HG02798 (cell line): ENCODE results near the gene PPL.

Experiments
- ATAC-seq: cut with Tn5 transposase; IDR thresholded peaks from one replicate; pipeline ENCODE4 v1.9.1; 2021; ENCODE audit warnings: mild to moderate bottlenecking; ENCODE audit not compliant: unreplicated experiment, poor library complexity

PPL gene

DNA sequence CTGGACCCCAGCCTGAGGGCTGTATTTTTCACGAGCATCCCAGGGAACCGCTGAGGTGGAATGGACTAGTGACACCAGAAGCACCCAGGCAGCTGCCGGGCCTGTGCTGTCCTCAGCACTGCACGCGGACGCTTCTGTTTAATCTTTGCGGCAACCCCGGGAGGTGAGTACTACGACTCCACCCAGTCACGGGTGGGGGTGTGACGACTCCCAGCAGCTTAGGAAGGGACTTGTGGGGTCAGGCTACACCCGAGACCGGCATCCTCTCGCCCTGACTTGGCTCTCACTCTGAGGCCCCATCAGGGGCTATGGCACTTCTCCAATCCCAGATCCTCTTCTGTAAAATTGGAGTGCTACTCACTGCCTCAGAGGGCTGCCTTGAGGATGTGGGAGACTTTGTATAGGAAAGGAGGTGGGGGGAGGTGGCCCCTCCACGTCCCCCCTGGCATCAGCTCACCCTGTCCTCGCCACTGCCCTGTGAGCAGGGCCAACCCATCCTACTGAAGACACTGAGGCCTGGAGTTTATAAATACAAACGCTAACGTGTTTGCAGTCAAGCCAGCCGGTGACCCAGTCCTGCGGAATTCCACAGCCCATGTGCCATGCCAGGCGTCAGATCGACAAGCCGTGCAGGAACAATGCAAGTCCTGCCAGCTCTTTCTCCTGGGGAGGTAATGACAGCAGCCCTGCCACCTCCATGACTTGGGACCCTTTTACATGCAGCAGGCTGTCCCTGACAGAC, 44.4 kb downstream of the PPL start:
- ATAC-seq: no peak

DNA sequence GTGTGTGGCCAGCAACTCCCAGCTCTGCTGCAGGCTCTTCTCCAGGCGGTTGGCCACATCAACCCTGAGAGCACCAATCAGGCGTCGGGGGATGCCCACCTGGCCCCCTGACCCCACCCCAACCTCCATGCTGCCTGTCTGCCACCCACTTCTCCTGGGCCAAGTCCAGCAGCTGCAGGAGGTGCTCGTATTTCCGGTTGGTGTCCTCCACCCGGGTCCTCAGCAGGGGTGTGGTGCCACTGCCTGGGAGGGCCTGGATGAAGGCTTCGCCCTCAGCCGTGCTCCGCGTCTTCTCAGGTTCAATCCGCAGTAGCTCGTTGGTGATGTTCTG, 45.1 kb downstream of the PPL start:
- no peak for ATAC-seq

DNA sequence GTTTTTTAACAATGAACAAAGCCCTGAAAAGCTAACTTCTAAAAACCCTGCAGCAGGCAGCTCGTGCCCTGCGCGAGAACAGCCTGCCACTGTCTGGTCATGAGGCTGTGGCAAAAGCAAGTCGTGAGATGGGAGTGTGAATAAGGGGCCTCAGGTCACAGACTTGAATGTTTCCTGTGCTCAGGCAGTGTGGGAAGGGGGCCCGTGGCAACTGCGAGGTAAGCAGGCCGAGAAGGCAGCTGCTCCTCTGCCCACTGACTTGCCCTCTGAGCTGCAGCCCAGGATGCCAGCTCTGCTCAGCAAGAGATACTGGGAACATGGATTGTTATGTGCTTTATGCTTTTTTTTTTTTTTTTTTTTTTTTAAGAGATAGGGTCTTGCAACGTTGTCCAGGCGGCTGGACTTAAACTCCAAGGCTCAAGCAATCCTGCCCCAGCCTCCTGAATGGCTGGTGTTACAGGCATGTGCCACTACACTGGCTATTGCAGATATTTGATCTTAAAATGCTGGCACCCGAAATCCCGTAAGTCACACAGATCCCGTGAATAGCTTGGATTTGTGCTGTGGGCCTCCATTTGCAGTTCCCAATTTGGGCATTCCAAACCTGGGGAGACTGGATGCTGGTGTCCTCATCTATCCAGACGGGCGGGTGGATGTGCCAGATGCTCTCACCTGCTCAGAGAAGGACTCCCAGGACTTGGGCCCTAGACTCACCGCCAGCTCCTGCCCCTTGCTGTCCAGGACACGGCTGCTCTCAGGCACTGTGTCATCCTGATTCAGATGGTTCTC, 45.7 kb downstream of the PPL start:
- ATAC-seq: no peak

DNA sequence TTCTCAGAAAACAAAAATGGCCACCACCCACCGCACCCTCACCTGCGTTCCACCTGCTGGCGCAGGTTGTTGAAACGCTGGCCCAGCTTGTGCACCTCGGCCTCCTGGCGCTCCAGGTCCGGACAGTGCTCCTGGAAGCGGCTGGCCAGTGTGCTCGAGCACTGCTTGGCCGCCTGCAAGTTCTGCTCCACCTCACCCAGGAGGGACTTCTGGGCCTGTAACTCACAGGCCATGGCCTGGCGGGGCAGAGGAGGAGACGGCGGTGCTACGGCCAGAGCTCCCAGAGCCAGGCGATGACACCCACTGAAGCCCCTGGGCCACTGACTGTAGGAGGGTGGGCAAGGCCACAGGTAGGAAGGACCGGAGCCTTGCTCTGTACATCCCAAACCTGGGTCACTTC, 46.3 kb downstream of the PPL start:
- ATAC-seq: no peak

DNA sequence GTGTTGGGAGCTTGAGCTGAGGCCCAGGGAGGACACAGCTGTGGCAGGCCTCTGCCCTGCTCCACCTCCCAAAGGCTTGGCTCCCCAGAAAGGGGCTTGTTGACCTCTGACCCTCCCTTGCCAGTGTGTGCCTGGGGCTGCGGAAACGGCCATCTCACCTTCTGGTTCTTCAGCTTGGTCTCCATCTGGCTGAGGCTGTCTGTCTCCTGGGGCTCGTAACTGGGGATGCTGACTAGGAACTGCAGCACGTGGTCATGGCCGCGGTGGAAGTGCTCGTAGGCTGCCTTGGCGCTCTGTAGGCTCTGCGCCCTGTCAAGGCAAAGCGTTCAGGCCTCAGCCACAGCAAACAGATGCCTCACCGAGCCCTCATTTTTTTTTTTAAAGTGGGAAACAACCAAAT, 46.9 kb downstream of the PPL start:
- no peak for ATAC-seq

DNA sequence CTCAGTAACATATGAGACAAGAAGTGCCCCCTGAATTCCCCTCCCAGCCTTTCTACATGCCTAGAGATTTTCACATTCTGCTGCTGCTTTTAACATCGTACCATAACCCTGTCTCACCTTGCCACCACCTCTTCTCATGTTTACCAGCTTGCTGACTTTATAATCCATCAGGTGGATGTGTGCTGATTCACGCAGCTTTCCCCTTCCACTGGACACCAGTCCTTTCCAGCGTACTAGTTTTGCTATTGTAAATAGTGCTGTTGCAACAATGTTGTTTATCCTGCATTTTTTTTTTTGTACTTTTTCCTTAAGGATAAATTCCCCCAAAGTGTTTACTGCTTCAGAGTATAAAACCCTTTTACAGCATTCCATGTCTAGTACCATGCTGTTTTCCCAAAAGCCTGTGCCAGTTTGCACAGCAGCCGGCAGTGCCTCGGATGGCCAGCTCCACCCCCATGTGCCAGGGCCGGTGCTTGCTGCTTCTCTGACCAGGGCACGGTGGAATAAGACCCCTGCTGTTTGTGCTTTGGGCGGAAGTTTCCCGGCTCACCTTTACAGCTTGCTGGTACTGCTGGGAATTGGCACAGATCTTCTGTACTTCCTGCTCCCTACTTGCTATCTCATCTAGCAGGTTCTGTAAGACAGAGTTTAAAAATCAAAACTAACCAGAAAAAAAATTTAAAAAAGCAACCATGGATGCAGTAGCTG, 48.4 kb downstream of the PPL start:
- no peak for ATAC-seq

DNA sequence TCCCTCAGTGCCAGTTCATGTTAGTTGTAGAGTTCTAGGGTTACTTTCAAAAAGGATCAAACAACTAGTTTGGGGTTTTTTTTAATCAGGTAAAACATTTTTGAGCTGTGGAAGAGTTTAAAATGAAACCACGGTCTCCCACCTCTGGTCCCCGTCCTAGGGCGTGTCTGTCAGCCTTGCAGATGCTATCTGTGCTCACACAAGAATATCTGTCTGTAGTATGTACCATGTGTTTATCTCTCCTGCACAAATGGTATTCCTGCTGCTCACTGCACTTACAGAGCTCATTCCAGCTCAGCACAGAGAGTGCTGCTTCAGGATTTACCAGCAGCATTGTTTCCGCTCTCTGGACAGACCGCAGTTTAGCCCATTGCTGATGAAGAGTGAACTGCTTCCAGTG, 50.8 kb downstream of the PPL start:
- ATAC-seq: no peak

DNA sequence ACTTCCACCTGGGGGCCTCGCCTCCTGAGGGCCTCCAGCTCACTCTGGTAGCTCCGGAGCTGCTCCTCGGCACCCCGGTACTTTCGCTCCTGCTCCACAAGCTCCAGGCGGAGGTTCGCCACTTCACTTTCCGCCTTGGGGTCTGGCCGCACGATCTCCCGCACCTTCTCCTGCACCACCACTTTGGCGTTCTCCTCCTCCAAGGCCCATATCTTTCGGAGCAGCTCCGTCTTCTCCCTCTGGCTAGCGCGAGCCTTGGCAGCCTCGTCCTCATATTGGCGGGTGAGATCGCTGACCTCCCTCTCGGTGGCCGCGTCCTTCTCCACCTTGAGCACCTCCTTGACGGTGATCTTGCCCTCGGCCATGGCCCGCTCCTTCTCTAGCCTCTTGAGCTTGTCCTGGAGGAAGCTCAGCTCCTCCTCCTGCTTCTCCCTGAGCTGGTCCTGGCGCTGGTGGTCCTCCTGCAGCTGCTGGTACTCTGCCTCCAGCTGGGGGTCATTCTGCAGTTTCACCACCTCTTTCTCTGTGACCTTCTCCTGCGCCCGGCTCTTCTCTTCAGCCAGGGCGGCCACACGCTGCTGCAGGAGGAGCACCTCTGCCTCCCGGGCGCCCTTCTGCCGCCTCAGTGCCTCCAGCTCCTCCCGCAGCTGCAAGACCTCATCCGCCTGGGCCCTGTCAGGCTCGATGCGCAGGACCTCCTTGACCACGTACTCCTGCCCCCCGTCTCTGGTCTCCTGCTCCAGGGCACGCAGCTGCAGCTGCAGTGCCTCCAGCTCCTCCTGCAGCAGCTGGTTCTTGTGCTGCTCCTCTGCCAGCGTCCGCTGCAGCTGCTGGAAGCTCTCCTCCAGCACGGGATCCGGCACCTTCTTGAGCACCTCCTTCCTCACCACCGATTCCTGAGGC, 51.7 kb downstream of the PPL start:
- ATAC-seq: no peak

DNA sequence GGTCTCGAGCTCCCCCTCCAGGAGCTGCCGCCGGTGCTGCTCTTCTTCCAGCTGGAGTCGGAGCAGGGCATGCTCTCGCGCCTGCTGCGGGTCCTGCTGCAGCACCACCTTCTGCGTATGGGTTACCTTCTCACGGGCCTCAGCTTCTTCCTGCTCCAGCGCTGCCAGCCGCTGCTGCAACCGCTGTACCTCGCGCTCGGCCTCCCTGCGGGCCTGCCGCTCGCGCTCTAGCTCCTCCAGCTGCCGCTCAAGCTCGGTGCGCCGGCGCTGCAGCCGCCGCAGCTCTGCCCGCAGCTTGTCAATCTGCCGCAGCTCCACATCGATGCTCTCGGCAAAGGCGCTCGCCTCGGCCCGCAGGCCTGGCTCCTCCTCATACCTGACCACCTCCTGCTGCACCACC, 52.7 kb downstream of the PPL start:
- ATAC-seq: no peak

DNA sequence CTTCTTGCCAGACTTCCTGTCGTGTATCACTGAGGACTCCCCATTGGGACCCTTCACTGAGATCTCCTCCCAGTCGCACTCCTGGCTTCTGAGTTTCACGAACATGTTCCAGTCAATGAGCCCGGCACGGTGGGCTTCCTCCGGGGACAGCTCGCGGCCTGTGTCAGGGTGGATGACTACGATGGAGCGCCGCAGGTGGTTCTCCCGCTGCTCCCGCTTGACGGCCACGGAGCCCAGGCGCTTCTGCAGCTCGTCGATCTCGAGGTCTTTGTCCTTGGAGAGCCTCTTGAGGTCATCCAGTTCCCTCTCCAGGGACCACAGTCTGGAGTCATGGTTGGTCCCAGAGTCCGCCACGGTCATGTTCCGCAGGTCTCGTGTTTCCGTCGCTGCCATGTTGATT, 53.4 kb downstream of the PPL start:
- ATAC-seq: no peak

DNA sequence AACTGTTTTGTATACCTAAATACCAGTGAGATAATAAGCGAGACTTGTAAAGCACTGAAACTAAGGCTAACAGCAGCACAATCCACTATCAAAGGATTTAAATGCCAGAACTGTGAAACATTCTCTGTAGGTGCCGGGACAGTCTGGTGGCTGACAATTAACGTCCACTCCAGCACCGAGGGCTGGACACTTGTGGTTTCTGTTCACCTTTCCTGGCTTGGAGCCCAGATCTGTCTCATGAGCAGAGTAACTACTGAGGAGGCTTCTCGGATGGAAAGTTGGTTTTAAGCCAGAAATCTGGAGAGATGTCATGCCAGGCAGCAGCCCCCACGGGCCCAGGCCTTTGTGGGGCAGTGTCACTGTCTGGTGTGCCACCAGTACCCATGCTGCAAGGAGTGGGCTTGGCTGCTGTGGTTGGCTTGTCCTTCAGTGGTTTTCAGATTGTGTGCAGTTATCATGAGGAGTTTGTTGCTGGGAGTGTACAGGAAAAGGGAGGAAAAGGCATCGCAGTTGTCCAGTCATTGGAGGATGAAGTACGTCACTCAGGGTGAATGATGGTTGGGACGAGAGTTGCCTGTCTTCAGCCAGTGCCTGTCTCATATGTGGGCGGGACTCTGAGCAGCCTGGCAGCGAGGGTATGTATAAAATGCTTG, 54.2 kb downstream of the PPL start:
- ATAC-seq: no peak

DNA sequence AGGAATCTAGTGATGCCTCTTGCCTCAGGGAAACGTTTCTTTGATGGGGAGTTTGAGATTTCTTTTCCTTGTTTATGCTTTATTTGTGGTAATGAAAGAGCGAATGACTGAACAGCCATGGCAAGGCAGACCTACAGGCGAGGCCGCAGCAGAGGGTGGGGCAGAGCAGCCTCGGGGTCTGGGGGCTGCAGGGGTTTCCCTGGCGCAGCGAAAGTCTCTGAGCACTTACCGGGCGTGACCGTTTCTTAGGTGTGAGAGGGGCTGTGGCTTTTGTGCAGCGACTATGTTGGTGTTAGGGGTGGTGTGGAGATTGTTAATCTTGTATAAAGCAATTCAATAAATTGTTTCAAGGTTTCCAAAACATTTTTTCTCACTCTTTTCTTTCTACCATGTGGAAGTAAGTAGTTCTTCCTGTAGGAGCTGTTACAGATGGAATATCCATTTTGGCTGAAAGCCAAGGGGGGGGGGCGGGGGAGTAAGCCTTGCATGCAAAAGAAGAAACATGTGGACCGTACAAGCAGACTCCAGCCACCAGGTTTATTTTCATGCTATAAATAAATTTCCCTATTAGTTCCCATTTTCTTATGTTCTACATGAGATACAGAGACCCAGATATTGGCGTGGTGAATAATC, 54.8 kb downstream of the PPL start:
- no peak for ATAC-seq

DNA sequence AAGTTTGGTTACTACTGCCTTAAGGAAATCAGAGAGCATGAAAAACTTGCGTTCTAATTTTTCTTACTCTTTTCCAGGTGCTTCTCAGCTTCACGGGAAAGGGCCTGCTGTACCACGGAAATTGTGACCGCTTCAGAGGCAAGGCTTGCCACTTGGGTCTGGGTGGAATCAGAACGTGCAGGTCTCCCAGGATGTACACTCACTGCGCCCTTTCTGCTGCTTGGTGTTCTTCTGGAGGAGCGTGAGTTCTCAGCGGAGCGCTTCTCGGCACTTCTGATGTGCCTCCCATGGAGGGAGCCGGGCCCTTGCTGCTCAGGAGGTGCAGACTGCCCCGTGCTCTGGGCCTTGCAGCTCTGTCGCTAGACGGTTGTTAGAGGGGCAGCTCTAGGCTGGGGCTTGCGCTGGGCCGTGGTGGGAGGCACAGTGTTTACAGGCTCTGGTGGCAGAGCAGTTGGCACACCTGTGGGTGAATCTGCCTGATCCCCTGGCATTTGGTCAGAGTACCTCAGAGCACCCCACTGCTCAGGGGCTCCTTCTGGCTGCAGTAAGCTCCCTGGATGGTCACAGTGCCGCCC, 56.9 kb downstream of the PPL start:
- ATAC-seq: no peak

DNA sequence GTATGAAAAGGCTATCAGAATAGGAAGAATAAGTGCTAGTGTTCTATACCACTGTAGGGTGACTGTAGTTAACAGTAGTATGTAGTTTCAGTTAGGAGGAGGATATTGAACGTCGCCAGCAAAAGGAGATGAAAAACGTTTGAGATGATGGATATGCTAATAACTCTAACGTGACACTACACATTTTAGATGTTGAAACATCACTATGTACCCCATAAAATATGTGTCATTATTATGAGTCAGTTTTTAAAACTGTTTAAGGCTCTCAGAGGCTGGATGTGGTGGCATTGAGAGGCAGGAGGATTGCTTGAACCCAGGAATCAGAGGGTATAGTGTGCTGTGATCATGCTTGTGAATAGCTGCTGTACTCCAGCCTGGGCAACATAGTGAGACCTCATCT, 57.9 kb downstream of the PPL start:
- ATAC-seq: no peak

DNA sequence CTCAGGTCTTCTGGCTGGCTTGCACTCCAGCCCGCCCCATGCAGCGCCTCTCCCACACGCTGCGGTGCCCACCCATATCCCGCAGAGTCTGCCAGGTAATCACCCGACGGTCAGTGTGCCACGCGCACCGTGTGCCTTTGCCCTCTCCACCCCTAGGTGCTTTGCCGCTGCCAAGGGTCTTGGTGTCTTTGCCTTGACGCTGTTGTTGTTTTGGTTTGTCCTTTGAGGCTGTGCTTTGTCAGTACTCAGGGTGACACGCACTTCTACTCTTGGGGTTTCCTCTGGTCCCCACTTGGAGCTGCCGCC, 59.6 kb downstream of the PPL start:
- no peak for ATAC-seq

DNA sequence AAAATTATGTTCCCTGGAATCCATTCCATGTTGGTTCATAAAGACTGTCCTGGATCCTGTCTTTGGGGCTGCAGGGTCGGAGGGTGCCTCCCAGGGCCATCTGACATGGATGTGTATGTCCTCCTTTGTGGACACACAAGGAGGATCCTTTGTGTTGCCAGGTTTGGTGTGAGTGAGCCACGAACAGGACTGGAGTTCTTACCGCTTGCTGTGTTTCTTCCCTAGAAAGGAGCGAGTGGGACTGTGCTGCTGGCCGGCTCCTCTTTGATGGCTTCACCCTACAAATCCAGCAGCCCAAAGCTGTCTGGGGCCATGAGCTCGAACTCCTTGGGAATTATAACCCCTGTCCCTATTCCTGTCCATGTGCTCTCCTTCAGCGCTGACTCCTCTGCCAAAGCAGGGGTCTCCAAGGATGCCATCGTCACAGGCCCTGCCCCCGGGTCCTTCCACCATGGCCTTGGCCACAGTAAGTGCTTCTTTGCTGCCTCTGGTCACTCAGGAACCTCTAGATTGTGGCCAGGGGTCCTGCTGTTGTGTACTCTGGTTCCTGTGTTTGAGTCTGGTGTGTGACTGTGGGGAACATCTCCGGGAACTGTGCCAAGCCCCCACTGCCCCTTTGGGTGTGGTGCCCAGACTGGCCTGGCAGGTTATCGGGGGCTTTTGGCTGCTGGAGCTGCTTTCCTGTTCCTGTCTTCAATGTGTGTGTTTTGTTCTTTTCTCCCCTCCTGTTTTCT, 60.1 kb downstream of the PPL start:
- ATAC-seq: no peak

DNA sequence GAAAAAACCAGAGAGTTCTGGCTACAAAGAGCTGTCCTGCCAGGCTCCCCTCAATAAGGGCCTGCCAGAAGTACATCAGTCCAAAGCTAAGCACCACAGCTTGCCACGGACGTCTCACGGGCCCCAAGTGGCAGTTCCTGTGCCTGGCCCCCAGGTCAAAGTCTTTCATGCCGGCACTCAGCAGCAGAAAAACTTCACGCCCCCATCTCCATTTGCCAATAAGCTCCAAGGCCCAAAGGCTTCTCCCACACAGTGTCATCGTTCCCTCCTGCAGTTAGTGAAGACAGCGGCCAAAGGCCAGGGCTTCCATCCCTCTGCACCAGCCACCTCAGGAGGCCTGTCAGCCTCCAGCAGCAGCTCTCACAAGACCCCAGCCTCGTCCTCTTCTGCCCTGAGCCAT, 62.3 kb downstream of the PPL start:
- no peak for ATAC-seq

DNA sequence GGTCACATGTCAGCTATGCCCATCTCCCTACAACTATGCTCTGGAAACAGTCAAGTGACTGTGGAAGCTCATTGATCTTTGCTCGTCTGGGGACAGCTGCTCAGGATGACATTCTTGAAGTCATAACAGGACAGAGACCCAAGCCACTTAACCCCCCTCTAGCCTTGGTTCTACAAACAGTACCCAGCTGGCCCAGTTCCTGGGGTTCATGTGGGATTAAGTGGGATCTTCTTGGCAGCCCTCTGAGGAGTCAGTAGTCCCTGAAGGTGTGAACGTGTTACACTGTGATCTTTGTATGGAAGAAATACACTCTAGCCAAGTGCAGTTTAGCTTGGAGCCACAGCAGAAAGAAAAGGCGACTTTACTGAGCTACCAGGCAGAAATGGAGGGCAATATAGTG, 63.9 kb downstream of the PPL start:
- ATAC-seq: no peak

DNA sequence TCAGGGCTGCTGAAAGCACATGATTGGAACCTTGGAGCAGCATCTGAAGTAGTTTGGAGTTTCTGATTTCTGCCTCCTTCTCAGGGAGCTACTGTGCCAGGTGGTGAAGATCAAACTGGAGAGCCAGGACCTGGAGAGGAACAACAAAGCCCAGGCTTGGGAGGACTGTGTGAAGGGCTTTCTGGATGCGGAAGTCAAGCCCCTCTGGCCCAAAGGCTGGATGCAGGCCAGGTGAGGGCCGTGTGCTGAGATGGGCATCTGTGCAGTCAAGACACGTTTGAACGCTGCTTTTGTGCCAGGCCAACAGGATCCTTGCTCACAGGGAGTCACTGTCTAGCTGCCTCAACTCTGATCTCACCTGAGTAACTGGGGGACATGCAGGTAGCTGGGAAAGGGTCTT, 65.9 kb downstream of the PPL start:
- no peak for ATAC-seq
